Fibroblast of skin of scalp (primary cell): Measurements from ENCODE around the gene IPPK.
"Not testable (repeated sequence)": the region's sequence is repeated elsewhere in the genome, so short reads cannot be mapped to it uniquely, and the experiment has no call there.

Experiments
- DNase-seq: peaks from one replicate; pipeline ENCODE4 v3.0.0-alpha.2; 2013

Gene IPPK

DNA sequence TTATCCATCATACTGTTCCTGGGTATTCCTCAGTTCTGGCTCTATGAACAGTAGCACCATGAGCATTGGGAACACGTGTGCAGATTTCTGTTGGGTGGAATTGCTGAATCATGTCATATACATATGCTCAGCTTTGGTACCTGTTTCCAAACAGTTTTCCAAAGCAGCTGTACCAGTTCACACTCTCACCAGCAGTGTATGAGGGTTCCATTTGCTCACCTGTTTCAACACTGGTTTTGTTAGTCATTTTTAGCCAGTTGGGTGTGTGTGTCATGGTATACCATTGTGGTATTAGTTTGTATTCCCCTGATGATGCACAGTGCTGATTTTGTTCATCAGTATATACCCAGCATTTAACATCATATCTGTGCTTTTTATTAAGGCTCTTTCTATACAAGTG lies 77.4 kb downstream of the IPPK start:
- DNase-seq = no peak

DNA sequence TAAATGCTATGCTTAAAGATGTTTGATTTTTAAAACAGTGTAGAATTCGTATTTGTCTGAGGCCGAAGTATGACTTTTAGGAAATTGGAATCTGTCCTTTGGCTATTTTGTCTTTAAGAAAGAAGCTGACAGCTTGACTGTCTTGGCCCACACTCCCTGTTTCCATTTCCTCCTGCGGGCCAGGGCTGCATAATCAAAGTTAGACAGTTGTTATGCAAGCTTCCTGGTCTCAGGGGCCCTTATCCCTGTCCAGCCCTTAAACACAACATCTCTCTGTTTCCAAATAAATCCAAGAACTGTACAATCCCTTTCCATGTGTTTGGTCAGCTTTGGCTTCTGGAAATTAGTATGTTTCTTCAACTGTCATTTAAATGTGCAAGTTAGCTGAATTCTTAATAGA lies 79.6 kb downstream of the IPPK start:
- peak; percentile 22 for DNase-seq

DNA sequence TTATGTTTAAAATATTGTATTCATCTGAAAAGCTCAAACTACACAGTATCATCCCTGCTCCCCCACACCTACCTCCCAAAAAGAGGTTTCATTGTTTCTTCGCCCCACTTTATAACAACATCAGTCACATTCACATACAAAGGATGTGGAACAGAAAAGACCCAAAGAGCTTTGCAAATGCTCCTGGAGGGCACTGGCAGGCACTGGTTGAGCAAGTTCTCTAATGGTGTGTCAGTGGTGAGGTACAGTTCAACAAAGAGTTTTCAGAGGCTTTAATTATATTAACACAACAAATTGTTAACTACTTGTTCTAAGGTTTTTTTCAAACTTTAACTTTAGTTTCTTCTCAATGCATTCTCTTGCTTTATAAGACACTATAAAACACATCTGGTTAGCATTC lies 80.0 kb downstream of the IPPK start:
- no peak for DNase-seq

DNA sequence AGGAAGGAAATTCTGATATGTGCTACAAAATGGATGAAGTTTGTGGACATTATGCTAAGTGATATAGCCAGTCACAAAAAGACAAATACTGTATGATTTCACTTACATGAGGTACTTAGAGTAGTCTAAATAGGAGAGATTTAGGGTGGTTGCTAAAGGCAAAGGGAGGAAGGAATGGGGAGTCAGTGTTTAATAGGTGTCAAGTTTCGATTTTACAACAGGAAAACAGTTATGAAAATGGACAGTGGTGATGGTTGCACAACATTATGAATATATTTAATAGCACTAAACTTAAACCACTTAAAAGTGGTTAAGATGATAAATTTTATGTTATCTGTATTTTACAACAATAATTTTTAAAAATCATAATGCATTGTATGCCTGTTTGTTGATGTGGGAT lies 93.8 kb downstream of the IPPK start:
- DNase-seq = no peak

DNA sequence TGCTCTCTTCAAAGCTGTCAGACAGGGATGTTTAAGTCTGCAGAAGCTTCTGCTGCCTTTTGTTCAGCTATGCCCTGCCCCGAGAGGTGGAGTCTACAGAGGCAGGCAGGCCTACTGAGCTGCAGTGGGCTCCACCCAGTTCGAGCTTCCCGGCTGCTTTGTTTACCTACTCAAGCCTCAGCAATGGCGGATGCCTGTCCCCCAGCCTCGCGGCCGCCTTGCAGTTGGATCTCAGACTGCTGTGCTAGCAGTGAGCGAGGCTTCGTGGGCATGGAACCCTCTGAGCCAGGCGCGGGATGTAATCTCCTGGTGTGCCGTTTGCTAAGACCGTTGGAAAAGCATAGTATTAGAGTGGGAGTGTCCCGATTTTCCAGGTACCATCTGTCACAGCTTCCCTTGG lies 96.3 kb downstream of the IPPK start:
- DNase-seq = not testable (repeated sequence)

DNA sequence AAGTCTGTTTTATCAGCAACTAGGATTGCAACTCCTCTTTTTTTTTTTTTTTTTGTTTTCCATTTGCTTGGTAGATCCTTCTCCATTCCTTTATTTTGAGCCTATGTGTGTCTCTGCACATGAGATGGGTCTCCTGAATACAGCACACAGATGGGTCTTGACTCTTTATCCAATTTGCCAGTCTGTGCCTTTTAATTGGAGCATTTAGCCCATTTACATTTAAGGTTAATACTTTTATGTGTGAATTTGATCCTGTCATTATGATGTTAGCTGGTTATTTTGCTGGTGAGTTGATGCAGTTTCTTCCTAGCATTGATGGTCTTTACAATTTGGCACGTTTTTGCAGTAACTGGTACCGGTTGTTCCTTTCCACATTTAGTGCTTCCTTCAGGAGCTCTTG lies 98.1 kb downstream of the IPPK start:
- DNase-seq = not testable (repeated sequence)

DNA sequence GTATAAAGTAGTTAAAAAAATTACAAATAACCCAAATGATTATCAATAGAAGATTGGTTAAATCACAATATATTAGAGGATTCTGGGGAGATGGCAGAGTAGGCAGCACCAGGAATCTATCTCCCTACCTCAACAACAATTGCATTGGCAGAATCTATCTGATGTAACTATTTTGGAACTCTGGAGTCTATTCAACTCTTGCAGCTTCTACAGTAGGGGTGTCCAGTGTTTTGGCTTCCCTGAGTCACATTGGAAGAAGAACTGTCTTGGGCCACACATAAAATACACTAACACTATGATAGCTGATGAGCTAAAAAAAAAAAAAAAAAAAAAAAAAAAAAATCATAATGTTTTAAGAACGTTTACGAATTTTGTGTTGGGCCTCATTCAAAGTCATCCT lies 104.9 kb downstream of the IPPK start:
- peak; percentile 48 for DNase-seq

DNA sequence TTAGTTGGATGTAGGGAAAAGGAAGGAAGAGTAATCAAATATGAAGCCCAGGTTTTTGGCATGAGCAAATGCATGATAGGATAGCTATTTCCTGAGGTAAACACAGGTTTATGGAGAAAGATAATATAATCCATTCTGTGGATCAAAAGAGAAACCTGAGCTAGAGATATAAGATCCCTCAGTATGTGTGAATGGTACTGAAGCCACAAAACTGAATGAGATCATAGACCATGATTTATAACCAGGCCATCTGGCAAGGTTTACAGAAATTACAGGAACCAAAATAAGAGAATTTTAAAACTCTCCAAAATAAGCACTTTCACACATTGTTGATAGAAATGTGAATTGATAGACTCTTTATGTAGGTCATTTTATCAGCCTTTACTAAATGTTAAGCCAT lies 105.4 kb downstream of the IPPK start:
- DNase-seq = peak; percentile 39
